HepG2 (cell line): ENCODE measurements around the gene ZBTB32. TPM values are rescaled to one million over a fixed set of nuclear protein-coding genes. Genes with fewer than 3 reads are reported as not detected.

Source experiments
- IRF2 ChIP-seq: IDR thresholded peaks from 2 replicates; pipeline ENCODE4 v1.6.1; 2018; ENCODE audit warnings: missing genetic modification reagents, missing compliant biosample characterization
- KAT7 ChIP-seq: IDR thresholded peaks from 2 replicates; pipeline ENCODE4 v1.6.1; 2018; ENCODE audit warnings: borderline replicate concordance, missing compliant biosample characterization
- MIER3 ChIP-seq: IDR thresholded peaks from 2 replicates; pipeline ENCODE4 v1.6.1; 2016; ENCODE audit warnings: missing compliant biosample characterization, borderline replicate concordance
- PCBP2 ChIP-seq: fragments of 200-400 bp; formaldehyde crosslinking; optimal IDR thresholded peaks from 2 replicates; pipeline ENCODE3; 2018; ENCODE audit warnings: low read length, low read depth; ENCODE audit not compliant: poor library complexity, severe bottlenecking
- RFX1 ChIP-seq: fragments of 450-650 bp; IDR thresholded peaks from 2 replicates; pipeline ENCODE4 v1.6.1; 2017
- SIN3B ChIP-seq: fragments of 150-350 bp; IDR thresholded peaks from 2 replicates; pipeline ENCODE4 v1.6.1; 2014; ENCODE audit warnings: low read length
- ZBTB25 ChIP-seq: IDR thresholded peaks from 2 replicates; pipeline ENCODE4 v1.6.1; 2018; ENCODE audit warnings: missing genetic modification reagents
- ZKSCAN5 ChIP-seq: sonication (generic); formaldehyde crosslinking; IDR thresholded peaks from 2 replicates; pipeline ENCODE4 v1.5.1; 2020; ENCODE audit warnings: mild to moderate bottlenecking, missing genetic modification reagents
- ZMYM2 ChIP-seq: sonication (generic); formaldehyde crosslinking; IDR thresholded peaks from 2 replicates; pipeline ENCODE4 v1.8.0; 2022; ENCODE audit warnings: mild to moderate bottlenecking, missing genetic modification reagents
- ZNF224 ChIP-seq: sonication (generic); formaldehyde crosslinking; IDR thresholded peaks from 2 replicates; pipeline ENCODE4 v1.5.0; 2020; ENCODE audit warnings: mild to moderate bottlenecking, missing genetic modification reagents
- ZNF24 ChIP-seq: fragments of 450-650 bp; IDR thresholded peaks from 2 replicates; pipeline ENCODE4 v1.6.1; 2017; ENCODE audit warnings: antibody characterized with exemption, mild to moderate bottlenecking
- ZNF318 ChIP-seq: sonication (generic); formaldehyde crosslinking; IDR thresholded peaks from 2 replicates; pipeline ENCODE4 v1.4.0; 2020; ENCODE audit warnings: mild to moderate bottlenecking, missing genetic modification reagents
- ZNF567 ChIP-seq: sonication (generic); formaldehyde crosslinking; IDR thresholded peaks from 2 replicates; pipeline ENCODE4 v1.8.1; 2023; ENCODE audit warnings: mild to moderate bottlenecking, missing genetic modification reagents, borderline replicate concordance
- ZNF678 ChIP-seq: sonication (generic); formaldehyde crosslinking; IDR thresholded peaks from 2 replicates; pipeline ENCODE4 v1.4.0; 2020; ENCODE audit warnings: mild to moderate bottlenecking, missing genetic modification reagents
- polyA plus RNA-seq, 8 experiments: library from polyadenylated mRNA; depleted of rRNA in 3 of 8; stranded (reverse) in 7 of 8; unstranded in 1 of 8; fragments of >200 nt; fragmentation: Illumina TruSeq in 4 of 8; extraction: Trizol in 4 of 8; gene quantifications; 2 replicates each; pipeline versions ENCODE4 v1.2.1 to v1.2.3, GENCODE V29; 2011 to 2016; ENCODE audit warnings: low read depth in 4 of 8, missing spikeins in 1 of 8, mixed read lengths in 1 of 8; ENCODE audit not compliant: insufficient read depth in 1 of 8
- total RNA-seq, 5 experiments: library from RNA; depleted of rRNA; stranded (reverse); fragments of >200 nt; fragmentation: Illumina TruSeq; extraction: Trizol; gene quantifications; 2 replicates each; pipeline ENCODE4 v1.2.3, GENCODE V29; 2016; ENCODE audit warnings: low read depth in 1 of 5
- TF ChIP-seq, protein P1 (sequence below): sonication (generic); formaldehyde crosslinking; IDR thresholded peaks from 2 replicates; pipeline ENCODE4 v1.5.1; 2020; ENCODE audit warnings: missing genetic modification reagents, mild to moderate bottlenecking, borderline replicate concordance
- TF ChIP-seq, protein P2 (sequence below): sonication (generic); formaldehyde crosslinking; conservative IDR thresholded peaks from 2 replicates; pipeline ENCODE4 v1.4.0; 2020; ENCODE audit warnings: missing genetic modification reagents

Gene ZBTB32
- total and polyA plus RNA-seq, 2 of the 13 experiments (the other 11 are each of a cell fraction or from before 2014, with no cell fraction given) = not detected

- TF ChIP-seq, protein P1, sequence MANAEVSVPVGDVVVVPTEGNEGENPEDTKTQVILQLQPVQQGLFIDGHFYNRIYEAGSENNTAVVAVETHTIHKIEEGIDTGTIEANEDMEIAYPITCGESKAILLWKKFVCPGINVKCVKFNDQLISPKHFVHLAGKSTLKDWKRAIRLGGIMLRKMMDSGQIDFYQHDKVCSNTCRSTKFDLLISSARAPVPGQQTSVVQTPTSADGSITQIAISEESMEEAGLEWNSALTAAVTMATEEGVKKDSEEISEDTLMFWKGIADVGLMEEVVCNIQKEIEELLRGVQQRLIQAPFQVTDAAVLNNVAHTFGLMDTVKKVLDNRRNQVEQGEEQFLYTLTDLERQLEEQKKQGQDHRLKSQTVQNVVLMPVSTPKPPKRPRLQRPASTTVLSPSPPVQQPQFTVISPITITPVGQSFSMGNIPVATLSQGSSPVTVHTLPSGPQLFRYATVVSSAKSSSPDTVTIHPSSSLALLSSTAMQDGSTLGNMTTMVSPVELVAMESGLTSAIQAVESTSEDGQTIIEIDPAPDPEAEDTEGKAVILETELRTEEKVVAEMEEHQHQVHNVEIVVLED (CRISPR knock-in tag) = no peak; the same call in 1 of the 2 replicates
- no peak for TF ChIP-seq RFX1
- TF ChIP-seq KAT7 (CRISPR knock-in tag) = no peak
- no peak for TF ChIP-seq PCBP2
- TF ChIP-seq ZMYM2 (CRISPR knock-in tag) = peak; percentile 75
- 0 out of 2 replicates have a peak, but pooled peaks have one; percentile 54 for TF ChIP-seq ZNF224
- TF ChIP-seq ZNF678 (CRISPR knock-in tag) = 0 out of 2 replicates have a peak, but pooled peaks have one; percentile 28
- TF ChIP-seq ZKSCAN5 = no peak
- TF ChIP-seq IRF2 (CRISPR knock-in tag) = peak; percentile 20; the same call in 1 of the 2 replicates
- TF ChIP-seq ZNF24 = no peak
- no peak for TF ChIP-seq ZNF567 (CRISPR knock-in tag)
- no peak for TF ChIP-seq ZNF318 (CRISPR knock-in tag)
- TF ChIP-seq SIN3B = no peak
- TF ChIP-seq, protein P2, sequence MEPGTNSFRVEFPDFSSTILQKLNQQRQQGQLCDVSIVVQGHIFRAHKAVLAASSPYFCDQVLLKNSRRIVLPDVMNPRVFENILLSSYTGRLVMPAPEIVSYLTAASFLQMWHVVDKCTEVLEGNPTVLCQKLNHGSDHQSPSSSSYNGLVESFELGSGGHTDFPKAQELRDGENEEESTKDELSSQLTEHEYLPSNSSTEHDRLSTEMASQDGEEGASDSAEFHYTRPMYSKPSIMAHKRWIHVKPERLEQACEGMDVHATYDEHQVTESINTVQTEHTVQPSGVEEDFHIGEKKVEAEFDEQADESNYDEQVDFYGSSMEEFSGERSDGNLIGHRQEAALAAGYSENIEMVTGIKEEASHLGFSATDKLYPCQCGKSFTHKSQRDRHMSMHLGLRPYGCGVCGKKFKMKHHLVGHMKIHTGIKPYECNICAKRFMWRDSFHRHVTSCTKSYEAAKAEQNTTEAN = 0 out of 2 replicates have a peak, but pooled peaks have one; percentile 45
- TF ChIP-seq MIER3 (CRISPR knock-in tag) = no peak
- no peak for TF ChIP-seq ZBTB25 (CRISPR knock-in tag)
Measured at GRCh38 chr19:35702223-35703012, 1.9 kb upstream of the ZBTB32 start (continued).
